CD8-positive, alpha-beta memory T cell (primary cell): Measurements from ENCODE around the gene HDAC9. TPM values are rescaled to one million over a fixed set of nuclear protein-coding genes. Genes with fewer than 3 reads are reported as not detected.

Source experiments
- CTCF ChIA-PET: fragments of 350-600 bp; sonication (Branson Sonifier 250); formaldehyde crosslinking; loops from one replicate; lab custom pipeline; 2021; ENCODE audit warnings: antibody characterized with exemption; lab: Charles Lee
- POLR2A ChIA-PET: fragments of 350-600 bp; sonication (Branson Sonifier 250); formaldehyde crosslinking; loops from one replicate; lab custom pipeline; 2021; ENCODE audit warnings: antibody characterized with exemption; lab: Charles Lee
- DNase-seq, 5 donors: peaks; one replicate each; pipeline versions ENCODE4 v3.0.0 to v3.0.0-alpha.2; 2020 to 2022; ENCODE audit warnings: mixed read lengths in 1 of 5
- H3K27ac ChIP-seq: one replicate; pipeline ENCODE4 v1.7.0; 2013; ENCODE audit warnings: low read depth, mild to moderate bottlenecking, low read length, moderate library complexity
- H3K27me3 ChIP-seq: 2 replicates; pipeline ENCODE4 v1.7.0; 2013; ENCODE audit warnings: low read length, mild to moderate bottlenecking; ENCODE audit not compliant: insufficient read depth, poor library complexity, severe bottlenecking
- H3K36me3 ChIP-seq: 2 replicates; pipeline ENCODE4 v1.7.0; 2013; ENCODE audit warnings: mild to moderate bottlenecking, low read length, moderate library complexity; ENCODE audit not compliant: insufficient read depth
- H3K4me1 ChIP-seq: 2 replicates; pipeline ENCODE4 v1.7.0; 2013; ENCODE audit warnings: mild to moderate bottlenecking, low read length, moderate library complexity; ENCODE audit not compliant: insufficient read depth
- H3K4me3 ChIP-seq: 2 replicates; pipeline ENCODE4 v1.7.0; 2013; ENCODE audit warnings: mild to moderate bottlenecking, low read length
- H3K9me3 ChIP-seq: 2 replicates; pipeline ENCODE4 v1.7.0; 2013; ENCODE audit warnings: mild to moderate bottlenecking, low read length
- H3K27ac Mint-ChIP-seq, 8 donors: one replicate each; pipeline ENCODE4 v1.8.0; 2020 to 2021; ENCODE audit warnings: mixed read lengths in 8 of 8, mild to moderate bottlenecking in 6 of 8, inconsistent platforms in 3 of 8, moderate library complexity in 3 of 8
- H3K27me3 Mint-ChIP-seq, 2 donors: one replicate each; pipeline ENCODE4 v1.8.0; 2020 to 2021; ENCODE audit warnings: mixed read lengths in 2 of 2, mild to moderate bottlenecking in 1 of 2, moderate library complexity in 1 of 2
- H3K36me3 Mint-ChIP-seq, 3 donors: one replicate each; pipeline ENCODE4 v1.8.0; 2020 to 2021; ENCODE audit warnings: mixed read lengths in 3 of 3, inconsistent platforms in 1 of 3, mild to moderate bottlenecking in 1 of 3
- H3K4me1 Mint-ChIP-seq, 3 donors: one replicate each; pipeline ENCODE4 v1.8.0; 2020 to 2021; ENCODE audit warnings: mixed read lengths in 3 of 3, inconsistent platforms in 1 of 3, mild to moderate bottlenecking in 1 of 3
- H3K4me3 Mint-ChIP-seq, 7 donors: one replicate each; pipeline ENCODE4 v1.8.0; 2020 to 2021; ENCODE audit warnings: mixed read lengths in 7 of 7, mild to moderate bottlenecking in 6 of 7, moderate library complexity in 4 of 7, inconsistent platforms in 2 of 7
- H3K9me3 Mint-ChIP-seq, 5 donors: one replicate each; pipeline ENCODE4 v1.8.0; 2020 to 2022; ENCODE audit warnings: mixed read lengths in 5 of 5, mild to moderate bottlenecking in 3 of 5, moderate library complexity in 2 of 5, inconsistent platforms in 1 of 5
- polyA plus RNA-seq: library from polyadenylated mRNA; unstranded; fragments of 300-500 nt; fragmentation: Illumina TruSeq; gene quantifications from one replicate; pipeline ENCODE4 v1.2.3, GENCODE V29; 2021
- total RNA-seq, 2 experiments: library from RNA; stranded (reverse); gene quantifications; one replicate each; pipeline ENCODE4 v1.2.3, GENCODE V29; 2021

Gene HDAC9
- total and polyA plus RNA-seq, 3 experiments from 2014 or later: 2.5 to 5.0 (median 3.2) TPM

DNA sequence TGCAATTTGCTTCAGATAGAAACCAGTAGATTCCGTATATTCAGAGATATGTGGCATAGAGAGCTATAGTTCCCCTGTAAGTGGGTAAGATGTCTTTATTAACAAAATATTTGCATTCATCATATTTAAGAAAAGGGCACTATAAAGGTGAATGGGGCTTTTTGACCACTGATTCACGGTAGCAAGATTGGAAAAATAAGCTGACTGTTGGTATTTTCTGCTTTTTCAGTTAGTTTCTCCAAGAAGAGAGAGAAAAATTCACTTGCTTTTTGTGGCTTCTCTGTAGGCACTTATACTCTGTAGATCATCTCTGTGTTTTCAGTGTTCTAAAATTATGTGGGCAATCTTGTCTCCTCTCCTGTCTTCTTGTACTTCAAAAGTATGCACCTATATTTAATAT is 376.8 kb downstream of the HDAC9 start:
- Mint-ChIP-seq H3K27ac (no peak overlapping the region), H3K9me3 (peaks cover 0 to 11% (median 4%) of the 10 kb centered on the region in 5 donors), H3K4me3 (no peak overlapping the region), H3K4me1 (no peaks in the 10 kb centered on the region), H3K27me3 (no peaks in the 10 kb centered on the region), H3K36me3 (no peaks in the 10 kb centered on the region)
- Histone ChIP-seq H3K4me1 (no peaks in the 10 kb centered on the region), H3K4me3 (no peak overlapping the region), H3K9me3 (no peaks in the 10 kb centered on the region), H3K36me3 (no peaks in the 10 kb centered on the region), H3K27ac (no peak overlapping the region), H3K27me3 (no peaks in the 10 kb centered on the region)
- ChIA-PET POLR2A (no interaction called here), CTCF (no interaction called here)
- DNase-seq: no peak

DNA sequence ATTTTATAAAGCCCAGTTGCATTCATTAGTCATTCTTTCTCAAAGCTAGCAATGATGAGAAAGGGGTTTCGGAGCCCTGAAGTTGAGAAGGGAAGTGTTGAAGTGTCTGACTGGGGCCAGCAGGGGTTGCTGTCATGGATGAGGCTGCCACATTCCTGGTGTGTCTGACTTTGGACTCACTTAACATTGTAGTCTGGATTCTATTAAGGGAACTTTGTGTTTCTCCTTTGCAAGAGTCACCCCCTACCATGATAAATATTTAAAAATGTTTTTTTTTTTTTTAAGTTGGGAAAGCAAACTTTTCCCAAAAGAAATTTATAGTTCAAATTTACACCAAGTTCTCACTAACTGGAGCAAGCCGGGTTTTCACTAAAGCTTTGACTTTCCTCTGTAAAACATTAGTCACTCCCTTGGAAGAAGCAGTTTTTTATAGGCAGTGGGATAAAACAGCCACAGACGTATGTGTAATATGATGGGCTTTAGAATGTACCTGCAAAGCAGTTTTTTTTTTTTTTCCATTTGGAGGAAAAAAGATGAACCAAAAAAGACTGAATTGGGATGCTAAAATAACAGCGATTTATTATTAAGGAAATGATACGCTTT is 378.3 kb downstream of the HDAC9 start:
- Mint-ChIP-seq H3K27ac (no peak overlapping the region), H3K4me1 (no peaks in the 10 kb centered on the region), H3K27me3 (no peaks in the 10 kb centered on the region), H3K36me3 (no peaks in the 10 kb centered on the region), H3K9me3 (peaks cover 0 to 11% (median 4%) of the 10 kb centered on the region in 5 donors), H3K4me3 (no peak overlapping the region)
- no peaks in the 10 kb centered on the region for H3K4me1 ChIP-seq
- H3K4me3 ChIP-seq: no peak overlapping the region
- ChIA-PET CTCF (no interaction called here), POLR2A (no interaction called here)
- H3K9me3 ChIP-seq: no peaks in the 10 kb centered on the region
- no peak for DNase-seq
- no peaks in the 10 kb centered on the region for H3K27me3 ChIP-seq
- H3K27ac ChIP-seq: no peak overlapping the region
- H3K36me3 ChIP-seq: no peaks in the 10 kb centered on the region

DNA sequence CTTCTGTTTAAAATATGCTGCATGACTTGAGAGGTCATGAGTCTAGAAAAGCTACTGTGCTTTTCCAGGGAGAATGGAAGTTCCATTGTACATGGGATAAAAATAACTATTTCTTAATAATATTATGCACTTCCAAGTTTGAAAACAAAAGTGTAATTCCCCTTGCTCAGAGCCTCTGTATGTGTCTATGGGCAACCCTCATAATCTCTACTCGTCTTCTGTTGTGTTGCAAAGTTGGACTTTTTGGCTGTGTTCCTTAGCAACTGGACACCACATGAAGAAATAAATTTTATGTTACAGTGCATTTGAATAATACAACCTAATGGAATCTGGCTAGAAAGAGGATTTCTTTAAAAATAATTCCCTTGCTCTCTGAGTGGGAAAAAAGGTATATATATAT is 379.3 kb downstream of the HDAC9 start:
- peaks cover 0 to 14% (median 4%) of the 10 kb centered on the region in 5 donors for H3K9me3 Mint-ChIP-seq
- no peak for DNase-seq
- H3K4me3 Mint-ChIP-seq: no peak overlapping the region
- Histone ChIP-seq H3K9me3 (no peaks in the 10 kb centered on the region), H3K27ac (no peak overlapping the region), H3K27me3 (no peaks in the 10 kb centered on the region), H3K4me3 (no peak overlapping the region), H3K36me3 (no peaks in the 10 kb centered on the region), H3K4me1 (no peaks in the 10 kb centered on the region)
- POLR2A ChIA-PET: no interaction called here
- CTCF ChIA-PET: no interaction called here
- no peaks in the 10 kb centered on the region for H3K36me3 Mint-ChIP-seq
- no peaks in the 10 kb centered on the region for H3K4me1 Mint-ChIP-seq
- H3K27me3 Mint-ChIP-seq: no peaks in the 10 kb centered on the region
- H3K27ac Mint-ChIP-seq: no peak overlapping the region

DNA sequence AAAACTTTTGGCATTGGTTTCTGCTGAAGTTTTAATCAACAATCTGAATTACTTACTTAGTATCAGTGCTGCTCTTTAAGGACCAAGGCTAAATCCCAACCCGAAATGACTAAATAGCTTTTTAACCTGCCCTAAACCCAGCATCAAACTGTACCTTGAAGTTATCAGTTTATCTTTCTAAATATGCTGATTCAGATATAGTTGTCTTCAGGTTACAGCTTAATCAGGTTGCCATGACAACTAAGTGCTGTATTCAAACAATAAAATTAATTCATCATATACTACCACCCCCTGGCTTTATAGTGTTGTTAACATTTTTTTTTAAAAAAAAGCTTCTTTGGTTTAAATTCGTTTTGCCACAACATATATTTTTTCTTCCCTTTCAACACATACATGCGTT is 382.3 kb downstream of the HDAC9 start:
- H3K27ac Mint-ChIP-seq: no peak overlapping the region

DNA sequence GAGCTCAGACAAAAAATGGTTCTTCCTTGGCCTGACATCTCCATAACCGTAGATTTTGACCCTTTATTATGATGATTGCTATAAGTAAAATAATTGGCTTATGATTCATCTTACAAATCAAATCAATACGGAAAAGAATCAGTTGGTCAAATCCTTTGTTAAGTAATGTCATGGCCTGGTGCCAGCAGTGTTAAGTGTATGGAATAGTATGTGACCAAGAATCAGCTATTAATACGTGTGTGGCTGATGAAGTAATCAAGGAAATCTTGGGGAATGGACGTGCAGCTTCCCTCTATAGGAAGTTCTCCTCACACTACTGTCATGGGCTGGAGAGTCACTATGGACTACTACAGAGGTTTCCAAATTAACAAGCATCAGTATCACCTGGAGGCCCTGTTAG is 391.3 kb downstream of the HDAC9 start:
- H3K4me1 Mint-ChIP-seq: no peaks in the 10 kb centered on the region
- peaks cover 2 to 4% (median 3%) of the 10 kb centered on the region in 5 donors for H3K9me3 Mint-ChIP-seq
- no peaks in the 10 kb centered on the region for H3K27me3 Mint-ChIP-seq
- no peaks in the 10 kb centered on the region for H3K36me3 ChIP-seq
- H3K4me3 Mint-ChIP-seq: no peak overlapping the region
- DNase-seq: no peak
- no peaks in the 10 kb centered on the region for H3K4me1 ChIP-seq
- H3K9me3 ChIP-seq: no peaks in the 10 kb centered on the region
- no peak overlapping the region for H3K27ac Mint-ChIP-seq
- H3K27me3 ChIP-seq: no peaks in the 10 kb centered on the region
- POLR2A ChIA-PET: no interaction called here
- CTCF ChIA-PET: no interaction called here
- H3K4me3 ChIP-seq: no peak overlapping the region
- no peaks in the 10 kb centered on the region for H3K36me3 Mint-ChIP-seq
- no peak overlapping the region for H3K27ac ChIP-seq

More for the DNA sequence above, 382.3 kb downstream of the HDAC9 start:
- DNase-seq: no peak
- H3K4me1 ChIP-seq: no peaks in the 10 kb centered on the region
- H3K9me3 ChIP-seq: no peaks in the 10 kb centered on the region
- no peaks in the 10 kb centered on the region for H3K4me1 Mint-ChIP-seq
- ChIA-PET POLR2A (no interaction called here), CTCF (no interaction called here)
- H3K27me3 Mint-ChIP-seq: no peaks in the 10 kb centered on the region
- H3K4me3 ChIP-seq: no peak overlapping the region
- H3K27me3 ChIP-seq: no peaks in the 10 kb centered on the region
- H3K36me3 Mint-ChIP-seq: no peaks in the 10 kb centered on the region
- no peak overlapping the region for H3K4me3 Mint-ChIP-seq
- H3K27ac ChIP-seq: no peak overlapping the region
- no peaks in the 10 kb centered on the region for H3K36me3 ChIP-seq
- peaks cover 0 to 16% (median 7%) of the 10 kb centered on the region in 5 donors for H3K9me3 Mint-ChIP-seq

DNA sequence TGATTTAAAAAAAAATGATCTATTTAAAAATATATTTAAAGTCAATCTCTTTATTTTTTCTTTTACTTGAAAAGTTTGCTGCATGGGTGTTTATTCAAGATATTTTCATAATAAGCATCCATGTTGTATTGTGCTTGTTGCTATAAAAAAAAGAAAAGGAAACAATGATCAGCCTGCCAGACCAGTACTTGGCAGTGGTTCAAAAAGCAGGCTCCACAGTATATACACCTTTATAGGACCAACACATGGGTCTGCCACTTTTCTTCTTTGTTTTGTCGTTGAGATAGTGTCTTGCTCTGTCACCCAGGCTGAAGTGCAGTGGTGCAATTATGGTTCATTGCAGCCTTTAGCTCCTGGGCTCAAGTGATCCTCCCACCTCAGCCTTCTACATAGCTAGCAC is 393.9 kb downstream of the HDAC9 start:
- Mint-ChIP-seq H3K36me3 (no peaks in the 10 kb centered on the region), H3K27me3 (no peaks in the 10 kb centered on the region), H3K9me3 (peaks cover 0 to 3% (median 2%) of the 10 kb centered on the region in 5 donors), H3K4me3 (no peak overlapping the region), H3K27ac (no peak overlapping the region), H3K4me1 (no peaks in the 10 kb centered on the region)
- Histone ChIP-seq H3K4me1 (no peaks in the 10 kb centered on the region), H3K4me3 (no peak overlapping the region), H3K27me3 (no peaks in the 10 kb centered on the region), H3K27ac (no peak overlapping the region), H3K36me3 (no peaks in the 10 kb centered on the region), H3K9me3 (no peaks in the 10 kb centered on the region)
- DNase-seq: no peak
- ChIA-PET CTCF (no interaction called here), POLR2A (no interaction called here)

DNA sequence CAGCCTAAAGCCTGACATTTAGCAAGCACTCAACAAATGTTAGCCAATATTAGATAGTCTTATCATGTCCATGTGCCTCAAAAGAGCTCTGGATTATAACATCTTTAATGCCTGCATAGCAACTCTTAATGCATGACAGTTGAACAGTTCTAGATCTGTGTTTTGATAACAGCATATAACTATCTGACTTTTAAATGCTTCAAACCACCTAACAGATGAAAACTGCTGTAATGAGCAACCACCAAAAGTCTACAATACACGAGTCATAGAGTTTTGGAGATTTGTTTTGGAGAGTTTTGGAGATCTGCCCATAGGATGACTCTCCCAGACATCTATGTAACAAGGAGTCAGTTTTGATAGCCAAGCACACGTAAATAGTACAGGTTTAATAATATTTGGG is 394.6 kb downstream of the HDAC9 start:
- H3K9me3 Mint-ChIP-seq: peaks cover 0 to 3% (median 2%) of the 10 kb centered on the region in 5 donors
- no peaks in the 10 kb centered on the region for H3K27me3 ChIP-seq
- no peaks in the 10 kb centered on the region for H3K27me3 Mint-ChIP-seq
- H3K36me3 Mint-ChIP-seq: no peaks in the 10 kb centered on the region
- CTCF ChIA-PET: no interaction called here
- no peaks in the 10 kb centered on the region for H3K4me1 ChIP-seq
- no peak for DNase-seq
- POLR2A ChIA-PET: no interaction called here
- no peak overlapping the region for H3K4me3 ChIP-seq
- H3K36me3 ChIP-seq: no peaks in the 10 kb centered on the region
- H3K4me1 Mint-ChIP-seq: no peaks in the 10 kb centered on the region
- H3K9me3 ChIP-seq: no peaks in the 10 kb centered on the region
- no peak overlapping the region for H3K27ac ChIP-seq
- H3K27ac Mint-ChIP-seq: no peak overlapping the region
- H3K4me3 Mint-ChIP-seq: no peak overlapping the region

DNA sequence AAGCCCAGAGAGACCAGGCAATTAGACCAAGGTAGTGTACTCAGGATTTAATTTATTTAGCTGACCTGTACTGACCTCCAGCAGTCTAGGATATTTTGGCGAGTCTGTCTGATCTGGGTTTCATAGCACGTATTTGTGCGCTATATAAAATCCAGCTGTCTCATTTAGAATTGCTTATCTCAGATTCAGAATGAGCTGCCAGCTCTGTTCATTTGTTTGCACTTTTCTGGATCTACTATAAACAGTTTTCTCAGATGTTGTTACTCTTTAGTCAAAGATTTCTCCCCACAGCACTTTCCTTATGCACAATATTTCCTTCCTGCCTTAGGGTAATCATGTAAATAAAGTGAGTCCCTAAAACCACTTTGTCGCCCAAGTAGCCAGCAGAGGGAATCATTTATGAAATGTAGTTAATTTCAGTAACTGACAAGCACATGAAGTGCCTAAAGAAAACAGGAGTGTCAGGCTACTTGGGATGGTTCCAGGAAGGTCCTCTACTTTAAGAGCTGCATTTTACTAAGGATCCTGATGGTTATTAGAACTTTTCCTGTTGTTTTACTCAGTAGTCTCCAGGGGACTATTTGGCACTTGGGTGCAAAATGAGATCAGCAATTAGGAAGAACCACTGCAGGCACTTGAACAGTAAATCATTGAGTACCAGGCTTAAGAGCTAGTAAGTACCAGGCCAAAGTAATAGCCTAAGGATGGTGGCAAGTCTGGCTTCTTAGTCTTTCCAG is 395.5 kb downstream of the HDAC9 start:
- H3K9me3 ChIP-seq: no peaks in the 10 kb centered on the region
- no peaks in the 10 kb centered on the region for H3K27me3 Mint-ChIP-seq
- H3K36me3 ChIP-seq: no peaks in the 10 kb centered on the region
- no peaks in the 10 kb centered on the region for H3K36me3 Mint-ChIP-seq
- no peak for DNase-seq
- H3K27me3 ChIP-seq: no peaks in the 10 kb centered on the region
- no peak overlapping the region for H3K27ac ChIP-seq
- H3K4me1 ChIP-seq: no peaks in the 10 kb centered on the region
- H3K4me3 Mint-ChIP-seq: no peak overlapping the region
- H3K4me1 Mint-ChIP-seq: no peaks in the 10 kb centered on the region
- no peak overlapping the region for H3K27ac Mint-ChIP-seq
- POLR2A ChIA-PET: no interaction called here
- peaks cover 0 to 3% (median 2%) of the 10 kb centered on the region in 5 donors for H3K9me3 Mint-ChIP-seq
- CTCF ChIA-PET: no interaction called here
- no peak overlapping the region for H3K4me3 ChIP-seq
